Neural cell (in vitro differentiated cells): ENCODE measurements around the gene ZHX3. TPM values are rescaled to one million over a fixed set of nuclear protein-coding genes. Genes with fewer than 3 reads are reported as not detected.

Source experiments
- H2AFZ ChIP-seq: fragments of 200-600, 300-800 bp; sonication (generic), shearing (Covaris generic); 2 replicates; pipeline ENCODE4 v1.6.0; 2014; ENCODE audit warnings: low read depth, mild to moderate bottlenecking, antibody characterized with exemption, low read length, moderate library complexity
- H3F3A ChIP-seq: fragments of 200-600 bp; shearing (Covaris generic); 2 replicates; pipeline ENCODE4 v1.6.1; 2016; ENCODE audit warnings: mild to moderate bottlenecking, moderate library complexity, mixed read lengths, antibody characterized with exemption, low read length; ENCODE audit not compliant: insufficient read depth, poor library complexity, severe bottlenecking
- H3K27ac ChIP-seq: fragments of 200-600, 300-800 bp; sonication (generic), shearing (Covaris generic); 2 replicates; pipeline ENCODE4 v1.5.1; 2014; ENCODE audit warnings: mild to moderate bottlenecking, low read length, moderate library complexity
- H3K27me3 ChIP-seq: fragments of 300-800, 200-600 bp; sonication (generic), shearing (Covaris generic); 2 replicates; pipeline ENCODE4 v1.6.0; 2014; ENCODE audit warnings: mild to moderate bottlenecking, low read depth, low read length, moderate library complexity; ENCODE audit not compliant: insufficient read depth
- H3K36me3 ChIP-seq: fragments of 300-800, 200-600 bp; sonication (generic), shearing (Covaris generic); 2 replicates; pipeline ENCODE4 v1.5.1; 2014; ENCODE audit warnings: mild to moderate bottlenecking, antibody characterized with exemption, low read length, moderate library complexity; ENCODE audit not compliant: insufficient read depth
- H3K4me2 ChIP-seq: fragments of 300-800, 200-600 bp; sonication (generic), shearing (Covaris generic); 2 replicates; pipeline ENCODE4 v1.6.0; 2014; ENCODE audit warnings: mild to moderate bottlenecking, low read length
- H3K4me3 ChIP-seq: fragments of 300-800, 200-600 bp; sonication (generic), shearing (Covaris generic); 2 replicates; pipeline ENCODE4 v1.5.1; 2014; ENCODE audit warnings: mild to moderate bottlenecking, low read length, moderate library complexity
- H3K79me2 ChIP-seq: fragments of 200-600 bp; shearing (Covaris generic); replicated peaks from 2 replicates; pipeline ENCODE4 v1.6.0; 2014; ENCODE audit warnings: mild to moderate bottlenecking, low read length, moderate library complexity; ENCODE audit not compliant: insufficient read depth
- H3K9ac ChIP-seq: fragments of 300-800, 200-600 bp; sonication (generic), shearing (Covaris generic); 2 replicates; pipeline ENCODE4 v1.6.1; 2016; ENCODE audit warnings: mild to moderate bottlenecking, low read length, mixed read lengths
- H3K9me2 ChIP-seq: fragments of 200-600 bp; shearing (Covaris generic); 2 replicates; pipeline ENCODE4 v1.6.1; 2016; ENCODE audit warnings: mild to moderate bottlenecking, low read length, mixed read lengths; ENCODE audit not compliant: insufficient read depth
- H3K9me3 ChIP-seq: fragments of 200-600, 300-800 bp; sonication (generic), shearing (Covaris generic); 2 replicates; pipeline ENCODE4 v1.6.1; 2016; ENCODE audit warnings: mild to moderate bottlenecking, mixed run types, low read length, moderate library complexity, mixed read lengths
- H4K20me1 ChIP-seq: fragments of 200-600 bp; shearing (Covaris generic); 2 replicates; pipeline ENCODE4 v1.6.1; 2016; ENCODE audit warnings: mild to moderate bottlenecking, mixed run types; ENCODE audit not compliant: insufficient read depth
- EP300 ChIP-seq: fragments of 450-650 bp; conservative IDR thresholded peaks from 2 replicates; pipeline ENCODE4 v1.6.1; 2014; ENCODE audit warnings: antibody characterized with exemption, mild to moderate bottlenecking, moderate library complexity; ENCODE audit not compliant: poor library complexity, severe bottlenecking
- EZH2 ChIP-seq: fragments of 200-600, 300-800 bp; shearing (Covaris generic), sonication (generic); IDR thresholded peaks from 2 replicates; pipeline ENCODE4 v1.6.1; 2014; ENCODE audit warnings: antibody characterized with exemption, low read length, borderline replicate concordance, mild to moderate bottlenecking; ENCODE audit not compliant: insufficient read depth, poor library complexity, severe bottlenecking
- MXI1 ChIP-seq: fragments of 450-650 bp; conservative IDR thresholded peaks from 2 replicates; pipeline ENCODE4 v1.6.1; 2014; ENCODE audit warnings: antibody characterized with exemption, mild to moderate bottlenecking; ENCODE audit not compliant: poor library complexity, severe bottlenecking
- POLR2AphosphoS5 ChIP-seq: IDR thresholded peaks from 2 replicates; pipeline ENCODE4 v1.6.1; 2012
- RAD21 ChIP-seq: fragments of 450-650 bp; conservative IDR thresholded peaks from 2 replicates; pipeline ENCODE4 v1.6.1; 2014; ENCODE audit warnings: antibody characterized with exemption, mild to moderate bottlenecking, moderate library complexity
- SMC3 ChIP-seq: fragments of 450-650 bp; conservative IDR thresholded peaks from 2 replicates; pipeline ENCODE4 v1.6.1; 2014; ENCODE audit warnings: antibody characterized with exemption, mild to moderate bottlenecking, moderate library complexity; ENCODE audit not compliant: poor library complexity
- TAF1 ChIP-seq: IDR thresholded peaks from 2 replicates; pipeline ENCODE4 v1.6.1; 2012; ENCODE audit warnings: low read depth
- polyA plus RNA-seq: library from polyadenylated mRNA; depleted of rRNA; stranded (reverse); fragments of >200 nt; gene quantifications from 2 replicates; pipeline ENCODE4 v1.2.3, GENCODE V29; 2014
- TF ChIP-seq, protein P1 (sequence below): fragments of 450-650 bp; IDR thresholded peaks from 2 replicates; pipeline ENCODE4 v1.5.1; 2014; ENCODE audit warnings: antibody characterized with exemption, mild to moderate bottlenecking, moderate library complexity; ENCODE audit not compliant: poor library complexity, severe bottlenecking
- TF ChIP-seq, protein P2 (sequence below): IDR thresholded peaks from 2 replicates; pipeline ENCODE4 v1.6.1; 2012; ENCODE audit warnings: borderline replicate concordance

ZHX3 gene
- polyA plus RNA-seq, 1 donor from 2014 or later, result 10.3 TPM

DNA sequence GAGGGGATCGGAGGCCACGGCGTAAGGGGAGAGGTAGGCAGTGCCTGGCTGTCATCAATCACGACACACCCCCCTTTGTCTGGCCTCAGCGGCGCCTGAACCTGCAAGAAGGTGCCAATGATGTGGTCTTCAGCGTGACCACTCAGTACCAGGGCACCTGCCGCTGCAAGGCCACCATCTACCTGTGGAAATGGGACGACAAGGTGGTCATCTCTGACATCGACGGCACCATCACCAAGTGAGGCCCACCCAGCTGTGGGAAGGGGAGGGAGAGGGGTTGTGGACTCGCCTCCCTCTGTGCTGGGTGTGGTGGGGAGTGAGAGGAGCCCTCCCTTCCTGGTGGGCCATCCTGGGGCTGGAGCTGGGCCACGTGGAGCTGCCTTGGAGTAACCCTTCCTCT is 39.4 kb upstream of the ZHX3 start:
- Histone ChIP-seq H3K9me2 (no peaks in the 10 kb centered on the region), H3K27ac (no peak overlapping the region), H3K9me3 (no peaks in the 10 kb centered on the region), H3F3A (no peaks in the 10 kb centered on the region), H3K36me3 (no peaks in the 10 kb centered on the region), H4K20me1 (no peaks in the 10 kb centered on the region), H3K4me3 (no peak overlapping the region), H2AFZ (no peak overlapping the region), H3K4me2 (no peak overlapping the region), H3K9ac (no peak overlapping the region), H3K79me2 (no peaks in the 10 kb centered on the region), H3K27me3 (no peaks in the 10 kb centered on the region)
- TF ChIP-seq EZH2 (no peak), TAF1 (no peak), RAD21 (no peak), SMC3 (no peak), EP300 (no peak), MXI1 (no peak), POLR2AphosphoS5 (no peak)
- TF ChIP-seq, protein P1, sequence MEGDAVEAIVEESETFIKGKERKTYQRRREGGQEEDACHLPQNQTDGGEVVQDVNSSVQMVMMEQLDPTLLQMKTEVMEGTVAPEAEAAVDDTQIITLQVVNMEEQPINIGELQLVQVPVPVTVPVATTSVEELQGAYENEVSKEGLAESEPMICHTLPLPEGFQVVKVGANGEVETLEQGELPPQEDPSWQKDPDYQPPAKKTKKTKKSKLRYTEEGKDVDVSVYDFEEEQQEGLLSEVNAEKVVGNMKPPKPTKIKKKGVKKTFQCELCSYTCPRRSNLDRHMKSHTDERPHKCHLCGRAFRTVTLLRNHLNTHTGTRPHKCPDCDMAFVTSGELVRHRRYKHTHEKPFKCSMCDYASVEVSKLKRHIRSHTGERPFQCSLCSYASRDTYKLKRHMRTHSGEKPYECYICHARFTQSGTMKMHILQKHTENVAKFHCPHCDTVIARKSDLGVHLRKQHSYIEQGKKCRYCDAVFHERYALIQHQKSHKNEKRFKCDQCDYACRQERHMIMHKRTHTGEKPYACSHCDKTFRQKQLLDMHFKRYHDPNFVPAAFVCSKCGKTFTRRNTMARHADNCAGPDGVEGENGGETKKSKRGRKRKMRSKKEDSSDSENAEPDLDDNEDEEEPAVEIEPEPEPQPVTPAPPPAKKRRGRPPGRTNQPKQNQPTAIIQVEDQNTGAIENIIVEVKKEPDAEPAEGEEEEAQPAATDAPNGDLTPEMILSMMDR, result no peak
- TF ChIP-seq, protein P2, sequence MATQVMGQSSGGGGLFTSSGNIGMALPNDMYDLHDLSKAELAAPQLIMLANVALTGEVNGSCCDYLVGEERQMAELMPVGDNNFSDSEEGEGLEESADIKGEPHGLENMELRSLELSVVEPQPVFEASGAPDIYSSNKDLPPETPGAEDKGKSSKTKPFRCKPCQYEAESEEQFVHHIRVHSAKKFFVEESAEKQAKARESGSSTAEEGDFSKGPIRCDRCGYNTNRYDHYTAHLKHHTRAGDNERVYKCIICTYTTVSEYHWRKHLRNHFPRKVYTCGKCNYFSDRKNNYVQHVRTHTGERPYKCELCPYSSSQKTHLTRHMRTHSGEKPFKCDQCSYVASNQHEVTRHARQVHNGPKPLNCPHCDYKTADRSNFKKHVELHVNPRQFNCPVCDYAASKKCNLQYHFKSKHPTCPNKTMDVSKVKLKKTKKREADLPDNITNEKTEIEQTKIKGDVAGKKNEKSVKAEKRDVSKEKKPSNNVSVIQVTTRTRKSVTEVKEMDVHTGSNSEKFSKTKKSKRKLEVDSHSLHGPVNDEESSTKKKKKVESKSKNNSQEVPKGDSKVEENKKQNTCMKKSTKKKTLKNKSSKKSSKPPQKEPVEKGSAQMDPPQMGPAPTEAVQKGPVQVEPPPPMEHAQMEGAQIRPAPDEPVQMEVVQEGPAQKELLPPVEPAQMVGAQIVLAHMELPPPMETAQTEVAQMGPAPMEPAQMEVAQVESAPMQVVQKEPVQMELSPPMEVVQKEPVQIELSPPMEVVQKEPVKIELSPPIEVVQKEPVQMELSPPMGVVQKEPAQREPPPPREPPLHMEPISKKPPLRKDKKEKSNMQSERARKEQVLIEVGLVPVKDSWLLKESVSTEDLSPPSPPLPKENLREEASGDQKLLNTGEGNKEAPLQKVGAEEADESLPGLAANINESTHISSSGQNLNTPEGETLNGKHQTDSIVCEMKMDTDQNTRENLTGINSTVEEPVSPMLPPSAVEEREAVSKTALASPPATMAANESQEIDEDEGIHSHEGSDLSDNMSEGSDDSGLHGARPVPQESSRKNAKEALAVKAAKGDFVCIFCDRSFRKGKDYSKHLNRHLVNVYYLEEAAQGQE, result no peak

DNA sequence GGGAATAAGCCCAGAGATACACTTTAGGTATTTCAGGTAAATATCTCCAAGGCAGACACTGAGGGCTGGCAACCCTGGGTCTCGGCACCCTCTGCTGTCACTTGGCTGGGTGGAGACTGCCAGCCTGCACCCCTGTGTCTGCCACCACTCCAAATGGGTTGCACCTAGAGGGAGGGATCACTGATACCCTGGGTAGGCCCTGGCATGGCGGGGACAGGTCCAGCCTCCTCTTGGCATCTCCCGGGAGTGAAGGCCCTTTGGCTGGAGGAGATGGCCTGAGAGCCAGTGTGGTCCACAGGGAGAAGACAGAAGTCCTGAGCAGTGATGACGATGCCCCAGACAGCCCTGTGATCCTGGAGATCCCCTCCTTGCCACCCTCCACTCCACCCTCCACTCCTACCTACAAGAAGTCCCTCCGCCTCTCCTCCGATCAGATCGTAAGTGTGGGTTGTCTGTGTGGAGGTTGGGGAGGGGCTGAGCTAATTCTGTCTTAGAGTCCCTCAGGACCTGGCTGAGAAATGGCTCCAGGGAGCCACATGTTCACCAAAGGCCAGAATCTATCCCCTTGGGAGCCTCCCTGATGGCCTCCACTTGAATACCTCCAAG is 38.2 kb upstream of the ZHX3 start:
- H3K36me3 ChIP-seq, result no peaks in the 10 kb centered on the region
- H3K4me3 ChIP-seq, result no peak overlapping the region
- no peaks in the 10 kb centered on the region for H3K27me3 ChIP-seq
- H3K4me2 ChIP-seq, result no peak overlapping the region
- no peaks in the 10 kb centered on the region for H3K9me3 ChIP-seq
- H3K9ac ChIP-seq, result no peak overlapping the region
- no peaks in the 10 kb centered on the region for H3F3A ChIP-seq
- no peak overlapping the region for H3K27ac ChIP-seq
- no peaks in the 10 kb centered on the region for H3K79me2 ChIP-seq
- H2AFZ ChIP-seq, result no peak overlapping the region
- TF ChIP-seq TAF1 (no peak), EP300 (no peak), SMC3 (no peak), MXI1 (no peak), POLR2AphosphoS5 (no peak), EZH2 (no peak), RAD21 (no peak)
- TF ChIP-seq, protein P1, result no peak
- TF ChIP-seq, protein P2, result no peak
- no peaks in the 10 kb centered on the region for H4K20me1 ChIP-seq
- no peaks in the 10 kb centered on the region for H3K9me2 ChIP-seq
